HL-60 (cell line): ENCODE measurements around the gene GRAMD2B.

Experiments used
- DNase-seq, 2 experiments: peaks; one replicate each; pipeline ENCODE4 v3.0.0-alpha.2; 2010 to 2020; ENCODE audit warnings: low read depth in 1 of 2, low spot score in 1 of 2
- H3K27ac ChIP-seq: fragments of 250-450 bp; sonication (Bioruptor Pico); replicated peaks from 2 replicates; pipeline ENCODE4 v1.5.1; 2020; ENCODE audit warnings: mild to moderate bottlenecking, moderate library complexity
- H3K27me3 ChIP-seq: fragments of 250-450 bp; sonication (Bioruptor Pico); 2 replicates; pipeline ENCODE4 v1.5.1; 2021; ENCODE audit warnings: mild to moderate bottlenecking, moderate library complexity; ENCODE audit not compliant: insufficient read depth, poor library complexity, severe bottlenecking
- H3K4me3 ChIP-seq: replicated peaks from 2 replicates; pipeline ENCODE4 v1.5.1; 2011; ENCODE audit warnings: mild to moderate bottlenecking, control low read depth, low read length; ENCODE audit not compliant: insufficient read depth
- GABPA ChIP-seq: IDR thresholded peaks from 2 replicates; pipeline ENCODE4 v1.6.1; 2012; ENCODE audit warnings: low read depth
- POLR2AphosphoS5 ChIP-seq: IDR thresholded peaks from 2 replicates; pipeline ENCODE4 v1.6.1; 2012; ENCODE audit warnings: low read depth
- SPI1 ChIP-seq: IDR thresholded peaks from 2 replicates; pipeline ENCODE4 v1.6.1; 2012; ENCODE audit warnings: low read depth, mild to moderate bottlenecking, borderline replicate concordance
- TF ChIP-seq, protein P1 (sequence below): IDR thresholded peaks from one replicate; pipeline ENCODE4 v1.5.1; 2011; ENCODE audit warnings: low read length, control low read depth, inconsistent platforms; ENCODE audit not compliant: insufficient read depth
- TF ChIP-seq, protein P2 (sequence below): IDR thresholded peaks from 2 replicates; pipeline ENCODE4 v1.6.1; 2012; ENCODE audit warnings: low read depth; ENCODE audit not compliant: insufficient replicate concordance

Gene GRAMD2B

DNA sequence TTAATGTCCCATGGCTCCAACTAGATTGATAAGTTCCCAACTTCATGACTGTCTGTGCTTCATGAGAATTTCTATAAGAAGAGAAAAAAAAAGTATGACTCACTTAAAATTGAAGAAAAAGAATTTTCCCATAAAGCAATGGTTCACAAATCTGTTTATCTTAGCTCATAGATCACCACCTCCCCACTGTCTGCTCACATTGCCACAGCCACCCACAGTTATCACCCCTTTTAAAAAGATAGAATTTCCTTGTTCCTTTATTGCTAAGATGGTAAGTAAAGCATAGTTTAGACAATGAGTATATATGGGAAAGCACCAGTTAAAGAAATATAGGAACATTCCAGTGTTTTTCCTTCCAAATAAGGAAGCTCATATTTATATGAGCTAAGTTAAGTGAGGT is 104.7 kb downstream of the GRAMD2B start:
- H3K4me3 ChIP-seq, result no peak overlapping the region
- TF ChIP-seq, protein P1, sequence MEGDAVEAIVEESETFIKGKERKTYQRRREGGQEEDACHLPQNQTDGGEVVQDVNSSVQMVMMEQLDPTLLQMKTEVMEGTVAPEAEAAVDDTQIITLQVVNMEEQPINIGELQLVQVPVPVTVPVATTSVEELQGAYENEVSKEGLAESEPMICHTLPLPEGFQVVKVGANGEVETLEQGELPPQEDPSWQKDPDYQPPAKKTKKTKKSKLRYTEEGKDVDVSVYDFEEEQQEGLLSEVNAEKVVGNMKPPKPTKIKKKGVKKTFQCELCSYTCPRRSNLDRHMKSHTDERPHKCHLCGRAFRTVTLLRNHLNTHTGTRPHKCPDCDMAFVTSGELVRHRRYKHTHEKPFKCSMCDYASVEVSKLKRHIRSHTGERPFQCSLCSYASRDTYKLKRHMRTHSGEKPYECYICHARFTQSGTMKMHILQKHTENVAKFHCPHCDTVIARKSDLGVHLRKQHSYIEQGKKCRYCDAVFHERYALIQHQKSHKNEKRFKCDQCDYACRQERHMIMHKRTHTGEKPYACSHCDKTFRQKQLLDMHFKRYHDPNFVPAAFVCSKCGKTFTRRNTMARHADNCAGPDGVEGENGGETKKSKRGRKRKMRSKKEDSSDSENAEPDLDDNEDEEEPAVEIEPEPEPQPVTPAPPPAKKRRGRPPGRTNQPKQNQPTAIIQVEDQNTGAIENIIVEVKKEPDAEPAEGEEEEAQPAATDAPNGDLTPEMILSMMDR, result no peak
- no peak for TF ChIP-seq SPI1
- H3K27me3 ChIP-seq, result no peaks in the 10 kb centered on the region
- H3K27ac ChIP-seq, result no peak overlapping the region
- no peak for DNase-seq

DNA sequence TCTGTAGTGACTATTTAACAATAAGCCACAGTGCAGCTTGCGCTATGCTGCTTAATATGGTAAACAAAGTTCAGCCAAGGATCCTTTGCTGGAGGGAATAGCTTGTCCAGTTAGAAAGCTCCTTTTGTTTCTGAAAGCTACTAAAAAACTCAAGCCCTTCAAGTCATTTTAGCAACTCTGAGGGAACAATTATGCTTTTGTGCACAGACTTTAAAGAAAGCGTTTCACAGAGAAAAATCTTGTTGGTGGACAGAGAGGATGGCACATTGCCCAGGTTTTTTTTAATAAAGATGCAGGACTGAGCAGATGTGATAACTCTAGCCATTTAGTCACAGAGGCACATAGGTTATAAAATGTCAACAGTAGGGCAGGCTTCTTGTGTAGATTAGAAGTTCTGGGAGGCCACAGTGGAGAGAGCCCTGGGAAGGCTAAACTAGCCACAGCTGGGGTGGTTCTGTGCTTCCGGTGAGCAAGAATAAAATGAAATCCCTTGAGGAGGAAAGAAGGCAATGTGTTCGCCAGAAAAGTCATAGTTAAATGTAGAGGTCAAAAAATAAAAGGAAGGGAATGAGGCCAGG is 108.4 kb downstream of the GRAMD2B start:
- no peak overlapping the region for H3K27ac ChIP-seq
- TF ChIP-seq, protein P1, result no peak
- TF ChIP-seq, protein P2, sequence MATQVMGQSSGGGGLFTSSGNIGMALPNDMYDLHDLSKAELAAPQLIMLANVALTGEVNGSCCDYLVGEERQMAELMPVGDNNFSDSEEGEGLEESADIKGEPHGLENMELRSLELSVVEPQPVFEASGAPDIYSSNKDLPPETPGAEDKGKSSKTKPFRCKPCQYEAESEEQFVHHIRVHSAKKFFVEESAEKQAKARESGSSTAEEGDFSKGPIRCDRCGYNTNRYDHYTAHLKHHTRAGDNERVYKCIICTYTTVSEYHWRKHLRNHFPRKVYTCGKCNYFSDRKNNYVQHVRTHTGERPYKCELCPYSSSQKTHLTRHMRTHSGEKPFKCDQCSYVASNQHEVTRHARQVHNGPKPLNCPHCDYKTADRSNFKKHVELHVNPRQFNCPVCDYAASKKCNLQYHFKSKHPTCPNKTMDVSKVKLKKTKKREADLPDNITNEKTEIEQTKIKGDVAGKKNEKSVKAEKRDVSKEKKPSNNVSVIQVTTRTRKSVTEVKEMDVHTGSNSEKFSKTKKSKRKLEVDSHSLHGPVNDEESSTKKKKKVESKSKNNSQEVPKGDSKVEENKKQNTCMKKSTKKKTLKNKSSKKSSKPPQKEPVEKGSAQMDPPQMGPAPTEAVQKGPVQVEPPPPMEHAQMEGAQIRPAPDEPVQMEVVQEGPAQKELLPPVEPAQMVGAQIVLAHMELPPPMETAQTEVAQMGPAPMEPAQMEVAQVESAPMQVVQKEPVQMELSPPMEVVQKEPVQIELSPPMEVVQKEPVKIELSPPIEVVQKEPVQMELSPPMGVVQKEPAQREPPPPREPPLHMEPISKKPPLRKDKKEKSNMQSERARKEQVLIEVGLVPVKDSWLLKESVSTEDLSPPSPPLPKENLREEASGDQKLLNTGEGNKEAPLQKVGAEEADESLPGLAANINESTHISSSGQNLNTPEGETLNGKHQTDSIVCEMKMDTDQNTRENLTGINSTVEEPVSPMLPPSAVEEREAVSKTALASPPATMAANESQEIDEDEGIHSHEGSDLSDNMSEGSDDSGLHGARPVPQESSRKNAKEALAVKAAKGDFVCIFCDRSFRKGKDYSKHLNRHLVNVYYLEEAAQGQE, result no peak
- TF ChIP-seq SPI1, result no peak
- TF ChIP-seq GABPA, result no peak
- no peak for TF ChIP-seq POLR2AphosphoS5
- no peak overlapping the region for H3K4me3 ChIP-seq
- DNase-seq, result no peak
- H3K27me3 ChIP-seq, result no peaks in the 10 kb centered on the region

DNA sequence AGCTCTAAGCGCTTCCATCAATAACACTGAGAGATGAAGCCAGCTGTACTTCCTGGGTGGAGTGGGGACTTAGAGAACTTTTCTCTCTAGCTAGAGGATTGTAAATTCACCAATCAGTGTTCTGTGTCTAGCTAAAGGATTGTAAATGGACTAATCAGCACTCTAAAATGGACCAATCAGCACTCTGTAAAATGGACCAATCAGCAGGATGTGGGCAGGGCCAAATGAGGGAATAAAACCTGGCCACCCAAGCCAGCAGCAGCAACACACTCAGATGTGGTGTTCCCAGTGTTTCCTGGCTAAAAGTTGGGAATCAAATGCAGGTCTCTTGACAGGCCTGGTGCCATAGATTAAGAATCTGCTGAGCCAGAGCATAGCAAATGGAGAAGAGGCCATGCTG is 111.3 kb downstream of the GRAMD2B start:
- Histone ChIP-seq H3K27ac (no peak overlapping the region), H3K27me3 (no peaks in the 10 kb centered on the region), H3K4me3 (no peak overlapping the region)
- TF ChIP-seq, protein P1, result no peak
- TF ChIP-seq, protein P2, result no peak
- TF ChIP-seq POLR2AphosphoS5 (no peak), SPI1 (no peak), GABPA (no peak)
- no peak for DNase-seq

DNA sequence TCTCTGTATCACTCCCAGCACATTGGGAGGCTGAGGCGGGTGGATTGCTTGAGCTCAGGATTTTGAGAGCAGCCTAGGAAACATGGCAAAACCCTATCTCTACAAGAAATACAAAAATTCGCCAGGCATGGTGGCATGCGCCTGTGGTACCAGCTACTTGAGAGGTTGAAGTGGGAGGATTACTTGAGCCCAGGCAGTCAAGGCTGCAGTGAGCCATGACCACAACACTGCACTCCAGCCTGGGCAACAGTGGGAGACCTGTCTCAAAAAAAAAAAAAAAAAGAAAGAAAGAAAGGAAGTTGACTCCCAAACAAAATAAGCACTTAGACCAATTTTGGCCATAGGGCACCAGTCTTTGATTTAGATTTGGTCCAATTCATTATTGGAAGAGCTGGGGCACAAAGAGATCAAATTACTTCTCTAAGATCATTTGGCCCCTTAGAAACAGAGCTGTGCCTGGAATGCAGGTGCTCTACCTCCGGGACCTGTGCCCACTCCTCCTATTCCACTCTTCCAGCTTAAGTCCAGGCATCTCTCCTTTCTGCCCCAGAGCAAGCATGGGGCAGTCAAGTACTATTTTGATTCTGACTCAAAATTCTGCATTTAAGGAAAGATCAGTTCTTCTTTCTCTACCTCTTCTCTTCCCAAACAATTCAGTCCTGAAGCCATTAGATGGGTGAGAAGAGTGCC is 112.8 kb downstream of the GRAMD2B start:
- no peaks in the 10 kb centered on the region for H3K27me3 ChIP-seq
- TF ChIP-seq, protein P2, result no peak
- TF ChIP-seq SPI1 (no peak), POLR2AphosphoS5 (no peak), GABPA (no peak)
- TF ChIP-seq, protein P1, result no peak
- H3K27ac ChIP-seq, result no peak overlapping the region
- no peak for DNase-seq
- H3K4me3 ChIP-seq, result no peak overlapping the region
